ENCODE results near the gene MYL7.

MYL7 gene

GRCh38 chr7:44098092-44099068 lies 42.8 kb downstream of the MYL7 start:
- DNase-seq = no peak

- no peak for DNase-seq
These were observed 43.8 kb downstream of the MYL7 start for GRCh38 chr7:44097064-44097932.

- no peak for DNase-seq
These were observed 44.7 kb downstream of the MYL7 start for GRCh38 chr7:44096326-44096881.

GRCh38 chr7:44095781-44096180 lies 45.4 kb downstream of the MYL7 start:
- no peak for DNase-seq

GRCh38 chr7:44094883-44095592 lies 46.1 kb downstream of the MYL7 start:
- DNase-seq = no peak

GRCh38 chr7:44094365-44094764 lies 46.8 kb downstream of the MYL7 start:
- no peak for DNase-seq

- DNase-seq = no peak
These were observed 48.0 kb downstream of the MYL7 start for GRCh38 chr7:44093102-44093641.

Measured in CD4-positive, alpha-beta T cell treated with Interleukin-12 subunit alpha and Interleukin-12 subunit beta, for 1 hour (primary cell).